ENCODE results near the gene LRP8.

LRP8 gene

GRCh38 chr1:53271446-53272090 is 56.3 kb downstream of the LRP8 start:
- Histone ChIP-seq H3K4me1 (ENCODE audit: control insufficient read depth, insufficient read depth, low read length) (no peaks in the 10 kb centered on the region), H3K36me3 (ENCODE audit: control insufficient read depth, insufficient read depth, low read length) (peaks cover 86% of the 10 kb centered on the region), H3K4me3 (ENCODE audit: low read depth, low read length) (no peak overlapping the region), H3K27me3 (ENCODE audit: control insufficient read depth, insufficient read depth, low read length) (no peaks in the 10 kb centered on the region), H3K27ac (ENCODE audit: low read depth, low read length) (no peak overlapping the region), H3K9ac (ENCODE audit: low read depth, low read length) (no peak overlapping the region), H3K9me3 (ENCODE audit: control insufficient read depth, insufficient read depth, low read length) (no peaks in the 10 kb centered on the region)

GRCh38 chr1:53270873-53271272 is 57.0 kb downstream of the LRP8 start:
- no peak overlapping the region for H3K9ac ChIP-seq (ENCODE audit: low read depth, low read length)
- peaks cover 91% of the 10 kb centered on the region for H3K36me3 ChIP-seq (ENCODE audit: control insufficient read depth, insufficient read depth, low read length)
- no peaks in the 10 kb centered on the region for H3K27me3 ChIP-seq (ENCODE audit: control insufficient read depth, insufficient read depth, low read length)
- H3K27ac ChIP-seq (ENCODE audit: low read depth, low read length) = no peak overlapping the region
- no peaks in the 10 kb centered on the region for H3K9me3 ChIP-seq (ENCODE audit: control insufficient read depth, insufficient read depth, low read length)
- H3K4me3 ChIP-seq (ENCODE audit: low read depth, low read length) = no peak overlapping the region
- H3K4me1 ChIP-seq (ENCODE audit: control insufficient read depth, insufficient read depth, low read length) = no peaks in the 10 kb centered on the region

- no peak overlapping the region for H3K9ac ChIP-seq (ENCODE audit: low read depth, low read length)
- no peaks in the 10 kb centered on the region for H3K9me3 ChIP-seq (ENCODE audit: control insufficient read depth, insufficient read depth, low read length)
- no peak overlapping the region for H3K27ac ChIP-seq (ENCODE audit: low read depth, low read length)
- peaks cover 91% of the 10 kb centered on the region for H3K36me3 ChIP-seq (ENCODE audit: control insufficient read depth, insufficient read depth, low read length)
- no peaks in the 10 kb centered on the region for H3K27me3 ChIP-seq (ENCODE audit: control insufficient read depth, insufficient read depth, low read length)
- no peaks in the 10 kb centered on the region for H3K4me1 ChIP-seq (ENCODE audit: control insufficient read depth, insufficient read depth, low read length)
- H3K4me3 ChIP-seq (ENCODE audit: low read depth, low read length) = no peak overlapping the region
These were observed 57.8 kb downstream of the LRP8 start for GRCh38 chr1:53270107-53270506.

- Histone ChIP-seq H3K27ac (ENCODE audit: low read depth, low read length) (no peak overlapping the region), H3K9me3 (ENCODE audit: control insufficient read depth, insufficient read depth, low read length) (no peaks in the 10 kb centered on the region), H3K36me3 (ENCODE audit: control insufficient read depth, insufficient read depth, low read length) (peaks cover 95% of the 10 kb centered on the region), H3K4me1 (ENCODE audit: control insufficient read depth, insufficient read depth, low read length) (no peaks in the 10 kb centered on the region), H3K4me3 (ENCODE audit: low read depth, low read length) (no peak overlapping the region), H3K9ac (ENCODE audit: low read depth, low read length) (no peak overlapping the region), H3K27me3 (ENCODE audit: control insufficient read depth, insufficient read depth, low read length) (no peaks in the 10 kb centered on the region)
These were observed 60.1 kb downstream of the LRP8 start for GRCh38 chr1:53267761-53268160.

GRCh38 chr1:53266038-53266437 is 61.8 kb downstream of the LRP8 start:
- Histone ChIP-seq H3K36me3 (ENCODE audit: control insufficient read depth, insufficient read depth, low read length) (peaks cover 99% of the 10 kb centered on the region), H3K27me3 (ENCODE audit: control insufficient read depth, insufficient read depth, low read length) (no peaks in the 10 kb centered on the region)

GRCh38 chr1:53265581-53265980 is 62.3 kb downstream of the LRP8 start:
- no peaks in the 10 kb centered on the region for H3K27me3 ChIP-seq (ENCODE audit: control insufficient read depth, insufficient read depth, low read length)
- no peak overlapping the region for H3K4me3 ChIP-seq (ENCODE audit: low read depth, low read length)
- H3K27ac ChIP-seq (ENCODE audit: low read depth, low read length) = no peak overlapping the region
- H3K9ac ChIP-seq (ENCODE audit: low read depth, low read length) = no peak overlapping the region
- peaks cover 99% of the 10 kb centered on the region for H3K36me3 ChIP-seq (ENCODE audit: control insufficient read depth, insufficient read depth, low read length)
- no peaks in the 10 kb centered on the region for H3K4me1 ChIP-seq (ENCODE audit: control insufficient read depth, insufficient read depth, low read length)
- no peaks in the 10 kb centered on the region for H3K9me3 ChIP-seq (ENCODE audit: control insufficient read depth, insufficient read depth, low read length)

More at GRCh38 chr1:53266038-53266437, 61.8 kb downstream of the LRP8 start:
- no peak overlapping the region for H3K9ac ChIP-seq (ENCODE audit: low read depth, low read length)
- no peaks in the 10 kb centered on the region for H3K4me1 ChIP-seq (ENCODE audit: control insufficient read depth, insufficient read depth, low read length)
- no peaks in the 10 kb centered on the region for H3K9me3 ChIP-seq (ENCODE audit: control insufficient read depth, insufficient read depth, low read length)
- H3K27ac ChIP-seq (ENCODE audit: low read depth, low read length) = no peak overlapping the region
- no peak overlapping the region for H3K4me3 ChIP-seq (ENCODE audit: low read depth, low read length)

- Histone ChIP-seq H3K27me3 (ENCODE audit: control insufficient read depth, insufficient read depth, low read length) (no peaks in the 10 kb centered on the region), H3K4me1 (ENCODE audit: control insufficient read depth, insufficient read depth, low read length) (no peaks in the 10 kb centered on the region), H3K36me3 (ENCODE audit: control insufficient read depth, insufficient read depth, low read length) (peaks cover 99% of the 10 kb centered on the region), H3K9ac (ENCODE audit: low read depth, low read length) (no peak overlapping the region), H3K9me3 (ENCODE audit: control insufficient read depth, insufficient read depth, low read length) (no peaks in the 10 kb centered on the region), H3K27ac (ENCODE audit: low read depth, low read length) (no peak overlapping the region), H3K4me3 (ENCODE audit: low read depth, low read length) (no peak overlapping the region)
These were observed 63.8 kb downstream of the LRP8 start for GRCh38 chr1:53264048-53264447.

GRCh38 chr1:53262000-53262399 is 65.9 kb downstream of the LRP8 start:
- no peaks in the 10 kb centered on the region for H3K4me1 ChIP-seq (ENCODE audit: control insufficient read depth, insufficient read depth, low read length)
- no peak overlapping the region for H3K27ac ChIP-seq (ENCODE audit: low read depth, low read length)
- H3K4me3 ChIP-seq (ENCODE audit: low read depth, low read length) = no peak overlapping the region
- H3K9ac ChIP-seq (ENCODE audit: low read depth, low read length) = no peak overlapping the region
- H3K36me3 ChIP-seq (ENCODE audit: control insufficient read depth, insufficient read depth, low read length) = peaks cover 100% of the 10 kb centered on the region
- H3K27me3 ChIP-seq (ENCODE audit: control insufficient read depth, insufficient read depth, low read length) = no peaks in the 10 kb centered on the region
- H3K9me3 ChIP-seq (ENCODE audit: control insufficient read depth, insufficient read depth, low read length) = no peaks in the 10 kb centered on the region

- Histone ChIP-seq H3K4me3 (ENCODE audit: low read depth, low read length) (no peak overlapping the region), H3K36me3 (ENCODE audit: control insufficient read depth, insufficient read depth, low read length) (peaks cover 100% of the 10 kb centered on the region), H3K4me1 (ENCODE audit: control insufficient read depth, insufficient read depth, low read length) (no peaks in the 10 kb centered on the region), H3K27ac (ENCODE audit: low read depth, low read length) (no peak overlapping the region), H3K9ac (ENCODE audit: low read depth, low read length) (no peak overlapping the region), H3K27me3 (ENCODE audit: control insufficient read depth, insufficient read depth, low read length) (no peaks in the 10 kb centered on the region), H3K9me3 (ENCODE audit: control insufficient read depth, insufficient read depth, low read length) (no peaks in the 10 kb centered on the region)
These were observed 67.1 kb downstream of the LRP8 start for GRCh38 chr1:53260631-53261247.

GRCh38 chr1:53259932-53260331 is 67.9 kb downstream of the LRP8 start:
- Histone ChIP-seq H3K27ac (ENCODE audit: low read depth, low read length) (no peak overlapping the region), H3K9me3 (ENCODE audit: control insufficient read depth, insufficient read depth, low read length) (no peaks in the 10 kb centered on the region), H3K27me3 (ENCODE audit: control insufficient read depth, insufficient read depth, low read length) (no peaks in the 10 kb centered on the region), H3K9ac (ENCODE audit: low read depth, low read length) (no peak overlapping the region), H3K36me3 (ENCODE audit: control insufficient read depth, insufficient read depth, low read length) (peaks cover 100% of the 10 kb centered on the region), H3K4me3 (ENCODE audit: low read depth, low read length) (no peak overlapping the region), H3K4me1 (ENCODE audit: control insufficient read depth, insufficient read depth, low read length) (no peaks in the 10 kb centered on the region)

GRCh38 chr1:53258216-53258615 is 69.7 kb downstream of the LRP8 start:
- no peak overlapping the region for H3K9ac ChIP-seq (ENCODE audit: low read depth, low read length)
- peaks cover 100% of the 10 kb centered on the region for H3K36me3 ChIP-seq (ENCODE audit: control insufficient read depth, insufficient read depth, low read length)
- no peak overlapping the region for H3K27ac ChIP-seq (ENCODE audit: low read depth, low read length)
- H3K4me3 ChIP-seq (ENCODE audit: low read depth, low read length) = no peak overlapping the region
- H3K4me1 ChIP-seq (ENCODE audit: control insufficient read depth, insufficient read depth, low read length) = no peaks in the 10 kb centered on the region
- no peaks in the 10 kb centered on the region for H3K27me3 ChIP-seq (ENCODE audit: control insufficient read depth, insufficient read depth, low read length)
- no peaks in the 10 kb centered on the region for H3K9me3 ChIP-seq (ENCODE audit: control insufficient read depth, insufficient read depth, low read length)
